Measurements from ENCODE around the gene PRKACG.

GRCh38 chr9:68991457-68991856 lies 22.5 kb downstream of the PRKACG start:
- TF ChIP-seq CTCF (IDR thresholded peaks at IDR 0.05) (no peak), POLR2A (IDR thresholded peaks at IDR 0.05) (no peak)
